ENCODE measurements around the gene RAPGEF6. TPM values are rescaled to one million over a fixed set of nuclear protein-coding genes. Genes with fewer than 3 reads are reported as not detected.
A peak's percentile ranks its signal among the peaks of the same experiment; 100 is the strongest.

RAPGEF6 gene
- total and polyA plus RNA-seq, 9 of the 15 experiments (the other 6 are each of a cell fraction or from before 2014, with no cell fraction given) = 2.7 to 23.4 (median 12.7) TPM

- no peak for TF ChIP-seq CHD7 (IDR thresholded peaks at IDR 0.05; ENCODE audit: low read depth, low read length)
- TF ChIP-seq FUS (optimal IDR thresholded peaks at IDR 0.05; ENCODE audit: low read depth, low read length) = no peak
- TF ChIP-seq, protein P1, sequence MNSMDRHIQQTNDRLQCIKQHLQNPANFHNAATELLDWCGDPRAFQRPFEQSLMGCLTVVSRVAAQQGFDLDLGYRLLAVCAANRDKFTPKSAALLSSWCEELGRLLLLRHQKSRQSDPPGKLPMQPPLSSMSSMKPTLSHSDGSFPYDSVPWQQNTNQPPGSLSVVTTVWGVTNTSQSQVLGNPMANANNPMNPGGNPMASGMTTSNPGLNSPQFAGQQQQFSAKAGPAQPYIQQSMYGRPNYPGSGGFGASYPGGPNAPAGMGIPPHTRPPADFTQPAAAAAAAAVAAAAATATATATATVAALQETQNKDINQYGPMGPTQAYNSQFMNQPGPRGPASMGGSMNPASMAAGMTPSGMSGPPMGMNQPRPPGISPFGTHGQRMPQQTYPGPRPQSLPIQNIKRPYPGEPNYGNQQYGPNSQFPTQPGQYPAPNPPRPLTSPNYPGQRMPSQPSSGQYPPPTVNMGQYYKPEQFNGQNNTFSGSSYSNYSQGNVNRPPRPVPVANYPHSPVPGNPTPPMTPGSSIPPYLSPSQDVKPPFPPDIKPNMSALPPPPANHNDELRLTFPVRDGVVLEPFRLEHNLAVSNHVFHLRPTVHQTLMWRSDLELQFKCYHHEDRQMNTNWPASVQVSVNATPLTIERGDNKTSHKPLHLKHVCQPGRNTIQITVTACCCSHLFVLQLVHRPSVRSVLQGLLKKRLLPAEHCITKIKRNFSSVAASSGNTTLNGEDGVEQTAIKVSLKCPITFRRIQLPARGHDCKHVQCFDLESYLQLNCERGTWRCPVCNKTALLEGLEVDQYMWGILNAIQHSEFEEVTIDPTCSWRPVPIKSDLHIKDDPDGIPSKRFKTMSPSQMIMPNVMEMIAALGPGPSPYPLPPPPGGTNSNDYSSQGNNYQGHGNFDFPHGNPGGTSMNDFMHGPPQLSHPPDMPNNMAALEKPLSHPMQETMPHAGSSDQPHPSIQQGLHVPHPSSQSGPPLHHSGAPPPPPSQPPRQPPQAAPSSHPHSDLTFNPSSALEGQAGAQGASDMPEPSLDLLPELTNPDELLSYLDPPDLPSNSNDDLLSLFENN (IDR thresholded peaks at IDR 0.05; ENCODE audit: low read depth in 2 of 2, low read length in 2 of 2) = no peak
- 0 out of 2 replicates have a peak, but pooled peaks have one; percentile 30 for TF ChIP-seq BCOR (IDR thresholded peaks at IDR 0.05)
- no peak for TF ChIP-seq MTA2 (IDR thresholded peaks at IDR 0.05; ENCODE audit: low read depth)
- TF ChIP-seq, protein P2, sequence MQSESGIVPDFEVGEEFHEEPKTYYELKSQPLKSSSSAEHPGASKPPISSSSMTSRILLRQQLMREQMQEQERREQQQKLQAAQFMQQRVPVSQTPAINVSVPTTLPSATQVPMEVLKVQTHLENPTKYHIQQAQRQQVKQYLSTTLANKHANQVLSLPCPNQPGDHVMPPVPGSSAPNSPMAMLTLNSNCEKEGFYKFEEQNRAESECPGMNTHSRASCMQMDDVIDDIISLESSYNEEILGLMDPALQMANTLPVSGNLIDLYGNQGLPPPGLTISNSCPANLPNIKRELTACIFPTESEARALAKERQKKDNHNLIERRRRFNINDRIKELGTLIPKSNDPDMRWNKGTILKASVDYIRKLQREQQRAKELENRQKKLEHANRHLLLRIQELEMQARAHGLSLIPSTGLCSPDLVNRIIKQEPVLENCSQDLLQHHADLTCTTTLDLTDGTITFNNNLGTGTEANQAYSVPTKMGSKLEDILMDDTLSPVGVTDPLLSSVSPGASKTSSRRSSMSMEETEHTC (IDR thresholded peaks at IDR 0.05) = peak; percentile 75; the same call in 1 of the 2 replicates
- TF ChIP-seq ZNF766 (CRISPR knock-in tag; conservative IDR thresholded peaks at IDR 0.05) = peak; percentile 39; the same call in 1 of the 2 replicates
- no peak; the same call in none of the 2 replicates for TF ChIP-seq KLF1 (tag; IDR thresholded peaks at IDR 0.05)
- no peak for TF ChIP-seq NFE2 (IDR thresholded peaks at IDR 0.05; ENCODE audit: low read depth)
- TF ChIP-seq MYBL2 (IDR thresholded peaks at IDR 0.05; ENCODE audit: low read depth) = peak; percentile 88
- no peak for TF ChIP-seq MYBL2 (CRISPR knock-in tag; IDR thresholded peaks at IDR 0.05; ENCODE audit: borderline replicate concordance)
- no peak for TF ChIP-seq NELFE (IDR thresholded peaks at IDR 0.05; ENCODE audit: insufficient read depth, insufficient read length)
These were observed at the start of gene RAPGEF6 (continued) for GRCh38 chr5:131634996-131635683.

All from K562 (cell line).